ENCODE measurements around the gene MYRIP.

DNA sequence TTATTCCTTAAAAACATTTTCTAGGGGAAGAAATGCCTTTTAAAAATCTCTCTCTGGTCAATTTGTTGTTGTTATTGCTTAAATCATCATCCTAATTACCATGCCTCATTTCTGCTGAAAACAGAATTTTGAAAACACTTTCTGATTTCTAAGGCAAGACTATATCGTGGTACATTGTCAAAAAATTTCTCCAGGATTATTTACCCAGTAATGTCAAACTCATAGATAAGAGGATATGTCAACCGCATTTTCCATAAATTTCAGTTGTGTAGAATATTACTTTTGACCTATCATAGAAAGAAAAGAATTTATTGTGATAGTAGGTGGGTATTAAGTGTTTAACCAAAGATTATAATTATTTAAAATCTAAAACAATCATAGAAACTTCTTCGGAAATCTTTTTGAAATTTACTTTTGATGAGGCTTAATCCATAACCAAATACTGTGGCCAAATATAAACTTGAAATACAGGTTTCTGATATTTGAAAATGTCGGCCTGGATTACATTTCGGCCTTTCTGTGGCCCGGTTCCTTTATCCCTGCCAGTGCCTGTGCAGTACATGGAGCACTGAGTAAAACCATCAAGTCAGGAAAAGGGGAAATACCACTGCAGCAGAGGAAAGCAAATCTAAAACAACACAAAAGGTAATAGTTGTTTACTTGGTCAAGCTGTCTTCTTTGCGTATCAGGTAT, 173.4 kb downstream of the MYRIP start:
- no peak for TF ChIP-seq POLR2A (IDR thresholded peaks at IDR 0.05)
- TF ChIP-seq, protein P1, sequence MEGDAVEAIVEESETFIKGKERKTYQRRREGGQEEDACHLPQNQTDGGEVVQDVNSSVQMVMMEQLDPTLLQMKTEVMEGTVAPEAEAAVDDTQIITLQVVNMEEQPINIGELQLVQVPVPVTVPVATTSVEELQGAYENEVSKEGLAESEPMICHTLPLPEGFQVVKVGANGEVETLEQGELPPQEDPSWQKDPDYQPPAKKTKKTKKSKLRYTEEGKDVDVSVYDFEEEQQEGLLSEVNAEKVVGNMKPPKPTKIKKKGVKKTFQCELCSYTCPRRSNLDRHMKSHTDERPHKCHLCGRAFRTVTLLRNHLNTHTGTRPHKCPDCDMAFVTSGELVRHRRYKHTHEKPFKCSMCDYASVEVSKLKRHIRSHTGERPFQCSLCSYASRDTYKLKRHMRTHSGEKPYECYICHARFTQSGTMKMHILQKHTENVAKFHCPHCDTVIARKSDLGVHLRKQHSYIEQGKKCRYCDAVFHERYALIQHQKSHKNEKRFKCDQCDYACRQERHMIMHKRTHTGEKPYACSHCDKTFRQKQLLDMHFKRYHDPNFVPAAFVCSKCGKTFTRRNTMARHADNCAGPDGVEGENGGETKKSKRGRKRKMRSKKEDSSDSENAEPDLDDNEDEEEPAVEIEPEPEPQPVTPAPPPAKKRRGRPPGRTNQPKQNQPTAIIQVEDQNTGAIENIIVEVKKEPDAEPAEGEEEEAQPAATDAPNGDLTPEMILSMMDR (IDR thresholded peaks at IDR 0.05): no peak

Measured in uterus (tissue), 2 donors.